IMR-90 (cell line): ENCODE data around the gene KRTAP19-1. TPM values are rescaled to one million over a fixed set of nuclear protein-coding genes. Genes with fewer than 3 reads are reported as not detected.

Source experiments
- ATAC-seq: fragments of 200-7000 bp; cut with Tn5 transposase; 2 replicates; pipeline ENCODE4 v1.9.1; 2020; ENCODE audit warnings: low read depth, mild to moderate bottlenecking, moderate library complexity
- BruUV-seq: library from RNA; stranded (reverse); fragments of 400-500 nt; replicated peaks from 2 replicates; lab custom pipeline; 2021; lab: Mats Ljungman, UMichigan
- CTCF ChIA-PET: fragments of 300-600 bp; formaldehyde crosslinking; extraction: SDS; loops from one replicate; lab custom pipeline; 2021; ENCODE audit warnings: antibody characterized with exemption; lab: Yijun Ruan, JAX
- POLR2A ChIA-PET: fragments of 300-600 bp; sonication (Branson Sonifier 250); formaldehyde crosslinking; loops from one replicate; lab custom pipeline; 2022; ENCODE audit warnings: antibody characterized with exemption; ENCODE audit not compliant: unreplicated experiment; lab: Charles Lee
- DNase-seq: peaks from one replicate; pipeline ENCODE4 v3.0.0; 2013
- H2AFZ ChIP-seq: replicated peaks from 2 replicates; pipeline ENCODE3; 2013; ENCODE audit warnings: low read length, mild to moderate bottlenecking; ENCODE audit not compliant: poor library complexity
- H2AK5ac ChIP-seq: 2 replicates; pipeline ENCODE4 v1.6.1; 2013; ENCODE audit warnings: low read depth, low read length, inconsistent platforms
- H2AK9ac ChIP-seq: replicated peaks from 2 replicates; pipeline ENCODE3; 2013; ENCODE audit warnings: mild to moderate bottlenecking, low read depth, low read length, moderate library complexity; ENCODE audit not compliant: poor library complexity
- H2BK120ac ChIP-seq: 2 replicates; pipeline ENCODE4 v1.6.1; 2013; ENCODE audit warnings: low read depth, low read length, inconsistent platforms
- H2BK15ac ChIP-seq: 3 replicates; pipeline ENCODE4 v1.6.1; 2013; ENCODE audit warnings: low read depth, low read length, inconsistent platforms
- H2BK20ac ChIP-seq: 2 replicates; pipeline ENCODE4 v1.6.1; 2013; ENCODE audit warnings: low read depth, mild to moderate bottlenecking, inconsistent platforms, low read length, moderate library complexity
- H2BK5ac ChIP-seq: 2 replicates; pipeline ENCODE4 v1.6.1; 2013; ENCODE audit warnings: mild to moderate bottlenecking, low read depth, low read length, inconsistent platforms; ENCODE audit not compliant: poor library complexity, severe bottlenecking
- H3K14ac ChIP-seq: replicated peaks from 2 replicates; pipeline ENCODE4 v1.6.1; 2013; ENCODE audit warnings: low read depth, low read length, inconsistent platforms
- H3K18ac ChIP-seq: 2 replicates; pipeline ENCODE4 v1.6.1; 2013; ENCODE audit warnings: low read depth, low read length, control low read depth
- H3K23ac ChIP-seq: 2 replicates; pipeline ENCODE4 v1.6.1; 2013; ENCODE audit warnings: low read depth, low read length, inconsistent platforms
- H3K27ac ChIP-seq: 2 replicates; pipeline ENCODE4 v1.5.1; 2013; ENCODE audit warnings: mild to moderate bottlenecking, control low read depth, low read length; ENCODE audit not compliant: insufficient read depth
- H3K27me3 ChIP-seq: 2 replicates; pipeline ENCODE4 v1.6.1; 2013; ENCODE audit warnings: low read length; ENCODE audit not compliant: control insufficient read depth, insufficient read depth
- H3K36me3 ChIP-seq: 2 replicates; pipeline ENCODE4 v1.6.1; 2013; ENCODE audit warnings: low read length, mixed read lengths; ENCODE audit not compliant: control insufficient read depth, insufficient read depth
- H3K4ac ChIP-seq: 2 replicates; pipeline ENCODE4 v1.6.1; 2013; ENCODE audit warnings: low read depth, low read length, inconsistent platforms
- H3K4me1 ChIP-seq: 2 replicates; pipeline ENCODE4 v1.6.1; 2013; ENCODE audit warnings: low read length, mixed read lengths; ENCODE audit not compliant: control insufficient read depth, insufficient read depth
- H3K4me2 ChIP-seq: 2 replicates; pipeline ENCODE4 v1.6.1; 2013; ENCODE audit warnings: low read depth, mild to moderate bottlenecking, control low read depth, low read length, moderate library complexity
- H3K4me3 ChIP-seq: 2 replicates; pipeline ENCODE4 v1.5.1; 2013; ENCODE audit warnings: low read depth, mild to moderate bottlenecking, control low read depth, low read length, moderate library complexity; ENCODE audit not compliant: insufficient read depth
- H3K56ac ChIP-seq: 2 replicates; pipeline ENCODE4 v1.6.1; 2013; ENCODE audit warnings: low read length, inconsistent platforms; ENCODE audit not compliant: insufficient read depth; ENCODE audit errors: extremely low read depth
- H3K79me1 ChIP-seq, 2 experiments: 2 replicates each; pipeline ENCODE4 v1.6.1; 2013; ENCODE audit warnings: low read length in 2 of 2, inconsistent platforms in 1 of 2, low read depth in 1 of 2
- H3K9ac ChIP-seq: 2 replicates; pipeline ENCODE4 v1.6.1; 2013; ENCODE audit warnings: low read depth, low read length, control low read depth
- H3K9me1 ChIP-seq: 2 replicates; pipeline ENCODE4 v1.6.1; 2013; ENCODE audit warnings: low read length, inconsistent platforms; ENCODE audit not compliant: insufficient read depth
- H3K9me3 ChIP-seq: 2 replicates; pipeline ENCODE4 v1.6.1; 2013; ENCODE audit warnings: low read length; ENCODE audit not compliant: control insufficient read depth, insufficient read depth
- H4K20me1 ChIP-seq: 2 replicates; pipeline ENCODE4 v1.6.1; 2013; ENCODE audit warnings: low read length, inconsistent platforms; ENCODE audit not compliant: insufficient read depth
- H4K5ac ChIP-seq: 2 replicates; pipeline ENCODE4 v1.6.1; 2013; ENCODE audit warnings: mild to moderate bottlenecking, low read depth, low read length, control low read depth
- H4K8ac ChIP-seq, 2 experiments: 2 replicates each; pipeline ENCODE4 v1.6.1; 2013; ENCODE audit warnings: low read depth in 2 of 2, low read length in 2 of 2, control low read depth in 1 of 2, inconsistent platforms in 1 of 2
- H4K91ac ChIP-seq: 2 replicates; pipeline ENCODE4 v1.6.1; 2013; ENCODE audit warnings: low read depth, low read length, inconsistent platforms; ENCODE audit not compliant: insufficient read depth
- BHLHE40 ChIP-seq: fragments of 150-350 bp; IDR thresholded peaks from 2 replicates; pipeline ENCODE4 v1.6.1; 2016; ENCODE audit warnings: mild to moderate bottlenecking, low read depth, low read length
- CEBPB ChIP-seq: IDR thresholded peaks from 2 replicates; pipeline ENCODE4 v1.6.1; 2012; ENCODE audit warnings: low read depth, low read length, improper control_type of control experiment
- CHD1 ChIP-seq: IDR thresholded peaks from 2 replicates; pipeline ENCODE4 v1.6.1; 2012; ENCODE audit warnings: low read depth, low read length, improper control_type of control experiment
- MAFK ChIP-seq: IDR thresholded peaks from 2 replicates; pipeline ENCODE4 v1.6.1; 2012; ENCODE audit warnings: low read depth, low read length, improper control_type of control experiment
- MAZ ChIP-seq: IDR thresholded peaks from 2 replicates; pipeline ENCODE4 v1.6.1; 2012; ENCODE audit warnings: low read depth, mild to moderate bottlenecking, low read length, improper control_type of control experiment, moderate library complexity, borderline replicate concordance
- MXI1 ChIP-seq: IDR thresholded peaks from 2 replicates; pipeline ENCODE4 v1.6.1; 2012; ENCODE audit warnings: low read depth, mild to moderate bottlenecking, low read length, moderate library complexity, borderline replicate concordance
- NFE2L2 ChIP-seq: fragments of 150-350 bp; IDR thresholded peaks from 2 replicates; pipeline ENCODE4 v1.6.1; 2016; ENCODE audit warnings: low read depth, mild to moderate bottlenecking, low read length
- POLR2A ChIP-seq: IDR thresholded peaks from 2 replicates; pipeline ENCODE4 v1.6.1; 2012; ENCODE audit warnings: mild to moderate bottlenecking, low read depth, low read length
- RAD21 ChIP-seq: IDR thresholded peaks from 2 replicates; pipeline ENCODE4 v1.6.1; 2012; ENCODE audit warnings: low read length, improper control_type of control experiment
- RCOR1 ChIP-seq: IDR thresholded peaks from 2 replicates; pipeline ENCODE4 v1.6.1; 2012; ENCODE audit warnings: mild to moderate bottlenecking, low read length, improper control_type of control experiment; ENCODE audit not compliant: insufficient replicate concordance
- RFX5 ChIP-seq: IDR thresholded peaks from 2 replicates; pipeline ENCODE4 v1.8.0; 2012; ENCODE audit warnings: low read depth, mild to moderate bottlenecking, low read length, moderate library complexity
- SMC3 ChIP-seq: fragments of 150-350 bp; IDR thresholded peaks from 2 replicates; pipeline ENCODE4 v1.6.1; 2016; ENCODE audit warnings: low read depth, mild to moderate bottlenecking, antibody characterized with exemption, low read length, moderate library complexity
- whole genome bisulfite sequencing, 2 experiments: methylation state at CpG; one replicate each; pipeline versions ENCODE4 v1.1.5 to v1.1.7; 2013; ENCODE audit warnings: missing lambda C conversion rate in 2 of 2; ENCODE audit not compliant: insufficient read length in 1 of 2; ENCODE audit errors: extremely low coverage in 2 of 2; 5-methylcytosine and 5-hydroxymethylcytosine counted together
- dilution Hi-C: fragments of 300-500 bp; cut with HindIII; formaldehyde crosslinking; loops from one replicate; pipeline ENCODE4 v1.14.3; 2018; ENCODE audit warnings: low sequenced_read_pairs; ENCODE audit not compliant: unreplicated experiment
- in situ Hi-C: fragments of 300-500 bp; cut with MboI; formaldehyde crosslinking; loops from 3 replicates; pipeline ENCODE4 v1.14.3; 2019; ENCODE audit warnings: low sequenced_read_pairs, inconsistent platforms, mixed read lengths
- intact Hi-C: fragments of 100-400 bp; cut with micrococcal nuclease; formaldehyde crosslinking; loops from 2 replicates; pipeline ENCODE4 v1.10.0; 2022
- polyA plus RNA-seq, 3 experiments: library from polyadenylated mRNA; depleted of rRNA; stranded (reverse); fragments of >200 nt; gene quantifications; 2 replicates each; pipeline ENCODE4 v1.2.3, GENCODE V29; 2012; ENCODE audit warnings: low replicate concordance in 1 of 3
- total RNA-seq: library from RNA; depleted of rRNA; stranded (reverse); fragments of >200 nt; gene quantifications from 2 replicates; pipeline ENCODE4 v1.2.3, GENCODE V29; 2012
- TF ChIP-seq, protein P1 (sequence below): fragments of 150-350 bp; IDR thresholded peaks from 2 replicates; pipeline ENCODE4 v1.6.1; 2016; ENCODE audit warnings: low read depth, mild to moderate bottlenecking, low read length, moderate library complexity, borderline replicate concordance
- TF ChIP-seq, protein P2 (sequence below): fragments of 150-350 bp; IDR thresholded peaks from 2 replicates; pipeline ENCODE4 v1.6.1; 2017; ENCODE audit warnings: mild to moderate bottlenecking, antibody characterized with exemption, low read length, low read depth
- TF ChIP-seq, protein P3 (sequence below): conservative IDR thresholded peaks from 2 replicates; pipeline ENCODE4 v1.5.1; 2012; ENCODE audit warnings: mild to moderate bottlenecking, low read depth, low read length, improper control_type of control experiment

Gene KRTAP19-1
- total and polyA plus RNA-seq, 2 of the 4 experiments (the other 2 are of a cell fraction), result not detected

DNA sequence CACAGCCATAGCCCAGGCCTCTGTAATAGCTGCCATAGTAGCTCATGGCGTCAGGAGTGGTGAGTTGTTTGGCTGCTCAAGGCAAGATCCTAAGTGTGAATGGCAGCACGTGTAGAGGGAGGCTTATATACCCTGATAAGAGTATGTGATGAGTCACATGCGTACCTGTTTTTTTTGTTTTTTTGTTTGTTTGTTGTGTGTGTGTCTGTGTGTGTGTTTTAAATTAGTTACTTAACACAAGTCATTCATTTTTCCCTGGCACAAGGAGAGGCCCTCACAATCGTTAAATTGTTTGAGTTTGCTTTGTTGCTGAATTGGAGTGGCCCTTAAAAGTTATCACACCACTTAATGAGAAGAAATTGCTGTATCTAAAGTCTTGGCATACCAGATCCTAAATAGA lies 16.9 kb upstream of the KRTAP19-1 start, which contains the start of gene KRTAP19-4:
Gene KRTAP19-4 (minus strand): TSS at position 101 of the 400 bp plus-strand sequence. CDS start 55 bp downstream, at position 46.
- no peak for DNase-seq
- no peak within 1 kb of the TSS for H2BK120ac ChIP-seq
- in situ Hi-C loops (no loop called here), intact Hi-C loops (no loop called here), dilution Hi-C loops (no loop called here)
- H2BK20ac ChIP-seq, result no peak within 1 kb of the TSS
- H3K18ac ChIP-seq, result no peak within 1 kb of the TSS
- H3K9me3 ChIP-seq, result peaks cover 5% of the 10 kb centered on the region; the same call in 1 of the 2 replicates
- BruUV-seq, result no TSS peak
- no peaks in the 10 kb centered on the region for H3K9me1 ChIP-seq
- H2BK15ac ChIP-seq, result no peak within 1 kb of the TSS
- no peak within 1 kb of the TSS for H2AK5ac ChIP-seq
- H4K91ac ChIP-seq, result no peak within 1 kb of the TSS
- H3K36me3 ChIP-seq, result no peaks in the 10 kb centered on the region
- no peaks in the 10 kb centered on the region for H3K27me3 ChIP-seq
- no peaks in the 10 kb centered on the region for H4K20me1 ChIP-seq
- H3K9ac ChIP-seq, result no peak within 1 kb of the TSS
- H3K4me2 ChIP-seq, result no peak within 1 kb of the TSS
- no peak within 1 kb of the TSS for H3K4ac ChIP-seq
- H3K56ac ChIP-seq, result no peak within 1 kb of the TSS
- no peaks in the 10 kb centered on the region for H3K79me1 ChIP-seq
- H2AK9ac ChIP-seq, result no peak within 1 kb of the TSS
- no peak within 1 kb of the TSS for H4K5ac ChIP-seq
- POLR2A ChIA-PET, result no interaction called here
- no peak within 1 kb of the TSS for H3K27ac ChIP-seq
- H3K4me1 ChIP-seq, result no peaks in the 10 kb centered on the region
- no peak for ATAC-seq
- no peak within 1 kb of the TSS for H2BK5ac ChIP-seq
- WGBS, 2 experiments, result no CpG with 5 or more reads among the region's 4 CpGs
- no peak within 1 kb of the TSS for H4K8ac ChIP-seq
- no peak within 1 kb of the TSS for H3K4me3 ChIP-seq
- no peak within 1 kb of the TSS for H3K14ac ChIP-seq
- no peak within 1 kb of the TSS for H2AFZ ChIP-seq
- H3K23ac ChIP-seq, result no peak within 1 kb of the TSS
- TF ChIP-seq, protein P1, sequence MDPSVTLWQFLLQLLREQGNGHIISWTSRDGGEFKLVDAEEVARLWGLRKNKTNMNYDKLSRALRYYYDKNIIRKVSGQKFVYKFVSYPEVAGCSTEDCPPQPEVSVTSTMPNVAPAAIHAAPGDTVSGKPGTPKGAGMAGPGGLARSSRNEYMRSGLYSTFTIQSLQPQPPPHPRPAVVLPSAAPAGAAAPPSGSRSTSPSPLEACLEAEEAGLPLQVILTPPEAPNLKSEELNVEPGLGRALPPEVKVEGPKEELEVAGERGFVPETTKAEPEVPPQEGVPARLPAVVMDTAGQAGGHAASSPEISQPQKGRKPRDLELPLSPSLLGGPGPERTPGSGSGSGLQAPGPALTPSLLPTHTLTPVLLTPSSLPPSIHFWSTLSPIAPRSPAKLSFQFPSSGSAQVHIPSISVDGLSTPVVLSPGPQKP, result no peak
- no peak for TF ChIP-seq BHLHE40
- no peak for TF ChIP-seq MXI1
- TF ChIP-seq RFX5, result no peak
- no peak for TF ChIP-seq RCOR1
- TF ChIP-seq CEBPB, result no peak
- TF ChIP-seq MAZ, result no peak
- TF ChIP-seq, protein P2, sequence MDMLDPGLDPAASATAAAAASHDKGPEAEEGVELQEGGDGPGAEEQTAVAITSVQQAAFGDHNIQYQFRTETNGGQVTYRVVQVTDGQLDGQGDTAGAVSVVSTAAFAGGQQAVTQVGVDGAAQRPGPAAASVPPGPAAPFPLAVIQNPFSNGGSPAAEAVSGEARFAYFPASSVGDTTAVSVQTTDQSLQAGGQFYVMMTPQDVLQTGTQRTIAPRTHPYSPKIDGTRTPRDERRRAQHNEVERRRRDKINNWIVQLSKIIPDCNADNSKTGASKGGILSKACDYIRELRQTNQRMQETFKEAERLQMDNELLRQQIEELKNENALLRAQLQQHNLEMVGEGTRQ, result no peak
- TF ChIP-seq, protein P3, sequence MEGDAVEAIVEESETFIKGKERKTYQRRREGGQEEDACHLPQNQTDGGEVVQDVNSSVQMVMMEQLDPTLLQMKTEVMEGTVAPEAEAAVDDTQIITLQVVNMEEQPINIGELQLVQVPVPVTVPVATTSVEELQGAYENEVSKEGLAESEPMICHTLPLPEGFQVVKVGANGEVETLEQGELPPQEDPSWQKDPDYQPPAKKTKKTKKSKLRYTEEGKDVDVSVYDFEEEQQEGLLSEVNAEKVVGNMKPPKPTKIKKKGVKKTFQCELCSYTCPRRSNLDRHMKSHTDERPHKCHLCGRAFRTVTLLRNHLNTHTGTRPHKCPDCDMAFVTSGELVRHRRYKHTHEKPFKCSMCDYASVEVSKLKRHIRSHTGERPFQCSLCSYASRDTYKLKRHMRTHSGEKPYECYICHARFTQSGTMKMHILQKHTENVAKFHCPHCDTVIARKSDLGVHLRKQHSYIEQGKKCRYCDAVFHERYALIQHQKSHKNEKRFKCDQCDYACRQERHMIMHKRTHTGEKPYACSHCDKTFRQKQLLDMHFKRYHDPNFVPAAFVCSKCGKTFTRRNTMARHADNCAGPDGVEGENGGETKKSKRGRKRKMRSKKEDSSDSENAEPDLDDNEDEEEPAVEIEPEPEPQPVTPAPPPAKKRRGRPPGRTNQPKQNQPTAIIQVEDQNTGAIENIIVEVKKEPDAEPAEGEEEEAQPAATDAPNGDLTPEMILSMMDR, result no peak
- no peak for TF ChIP-seq NFE2L2
- no peak for TF ChIP-seq SMC3
- no peak for TF ChIP-seq CHD1
- no peak for TF ChIP-seq RAD21
- TF ChIP-seq POLR2A, result no peak
- TF ChIP-seq MAFK, result no peak
- CTCF ChIA-PET, result no interaction called here
